GM12878 (cell line): ENCODE data around the gene NCBP1.

ENCODE experiments used
- CBFB ChIP-seq: IDR thresholded peaks from 2 replicates; pipeline ENCODE4 v1.6.1; 2016; ENCODE audit warnings: antibody characterized with exemption, low read depth
- CHD1 ChIP-seq: IDR thresholded peaks from 2 replicates; pipeline ENCODE4 v1.6.1; 2012; ENCODE audit warnings: low read depth, low read length, improper control_type of control experiment
- CHD4 ChIP-seq: fragments of 200-600 bp; sonication (generic); IDR thresholded peaks from 2 replicates; pipeline ENCODE4 v1.6.1; 2016; ENCODE audit warnings: mild to moderate bottlenecking
- EP300 ChIP-seq, 2 experiments: fragments of 150-350 bp in 1 of 2; IDR thresholded peaks; 2 replicates each; pipeline ENCODE4 v1.6.1; 2011 to 2012; ENCODE audit warnings: low read depth in 2 of 2, low read length in 2 of 2, borderline replicate concordance in 1 of 2, improper control_type of control experiment in 1 of 2, inconsistent platforms in 1 of 2; ENCODE audit not compliant: control insufficient read depth in 1 of 2
- ESRRA ChIP-seq: IDR thresholded peaks from 2 replicates; pipeline ENCODE4 v1.6.1; 2012; ENCODE audit warnings: mild to moderate bottlenecking, low read length, improper control_type of control experiment
- FOXM1 ChIP-seq: IDR thresholded peaks from 2 replicates; pipeline ENCODE4 v1.6.1; 2012; ENCODE audit warnings: low read depth, mild to moderate bottlenecking, inconsistent platforms, low read length, moderate library complexity
- MXI1 ChIP-seq: fragments of 150-350 bp; IDR thresholded peaks from 2 replicates; pipeline ENCODE4 v1.6.1; 2011; ENCODE audit warnings: low read depth, mild to moderate bottlenecking, inconsistent platforms, low read length, improper control_type of control experiment
- NFIC ChIP-seq: IDR thresholded peaks from 2 replicates; pipeline ENCODE4 v1.6.1; 2012; ENCODE audit warnings: low read depth, mild to moderate bottlenecking, inconsistent platforms, low read length, moderate library complexity
- POLR2AphosphoS5 ChIP-seq: IDR thresholded peaks from 2 replicates; pipeline ENCODE4 v1.6.1; 2011; ENCODE audit warnings: mild to moderate bottlenecking, low read length, inconsistent platforms
- TF ChIP-seq, protein P1 (sequence below), 3 experiments: IDR thresholded peaks in 2 of 3; conservative IDR thresholded peaks in 1 of 3; 2 replicates each; pipeline ENCODE4 v1.5.1; 2011; ENCODE audit warnings: low read depth in 3 of 3, low read length in 3 of 3, mild to moderate bottlenecking in 3 of 3, control low read depth in 2 of 3, moderate library complexity in 2 of 3, inconsistent platforms in 1 of 3, mixed read lengths in 1 of 3; ENCODE audit not compliant: control insufficient read depth in 2 of 3, insufficient read depth in 1 of 3; ENCODE audit errors: extremely low read depth in 1 of 3
- TF ChIP-seq, protein P2 (sequence below): IDR thresholded peaks from 2 replicates; pipeline ENCODE4 v1.6.1; 2011; ENCODE audit warnings: low read depth, mild to moderate bottlenecking, low read length, moderate library complexity, borderline replicate concordance; ENCODE audit errors: extremely low read depth
- TF ChIP-seq, protein P3 (sequence below): IDR thresholded peaks from 2 replicates; pipeline ENCODE4 v1.6.1; 2012; ENCODE audit warnings: low read length, inconsistent platforms
- TF ChIP-seq, protein P4 (sequence below): fragments of 450-650 bp; IDR thresholded peaks from 2 replicates; pipeline ENCODE4 v1.6.1; 2016; ENCODE audit warnings: mild to moderate bottlenecking

DNA sequence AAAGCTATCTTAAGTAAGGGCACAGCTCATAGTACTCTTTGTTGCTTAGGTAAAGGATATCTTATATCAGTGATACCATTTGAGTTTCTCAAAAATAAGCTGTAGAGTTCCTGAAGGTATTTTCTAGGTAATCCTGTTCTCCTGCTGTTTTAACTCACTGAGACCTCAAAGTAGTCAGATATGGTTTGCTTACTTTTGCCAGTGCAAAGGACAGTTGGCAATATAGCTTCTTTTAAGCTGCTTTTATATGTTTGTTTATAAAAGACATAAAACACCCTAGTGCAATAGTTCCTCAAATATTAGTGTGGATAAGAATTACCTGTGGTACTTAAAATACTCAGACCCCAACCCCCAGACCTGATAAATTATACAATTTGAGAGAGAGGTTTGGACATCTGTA lies 12.1 kb downstream of the NCBP1 start:
- TF ChIP-seq NFIC (no peak), FOXM1 (no peak), CHD4 (no peak), MXI1 (no peak), EP300 (IDR thresholded peaks at IDR 0.05; ENCODE audit: borderline replicate concordance in 1 of 2, control insufficient read depth in 1 of 2, low read depth in 2 of 2, low read length in 2 of 2) (no peak), CBFB (no peak), POLR2AphosphoS5 (no peak), ESRRA (no peak), CHD1 (no peak)
- TF ChIP-seq, protein P1, sequence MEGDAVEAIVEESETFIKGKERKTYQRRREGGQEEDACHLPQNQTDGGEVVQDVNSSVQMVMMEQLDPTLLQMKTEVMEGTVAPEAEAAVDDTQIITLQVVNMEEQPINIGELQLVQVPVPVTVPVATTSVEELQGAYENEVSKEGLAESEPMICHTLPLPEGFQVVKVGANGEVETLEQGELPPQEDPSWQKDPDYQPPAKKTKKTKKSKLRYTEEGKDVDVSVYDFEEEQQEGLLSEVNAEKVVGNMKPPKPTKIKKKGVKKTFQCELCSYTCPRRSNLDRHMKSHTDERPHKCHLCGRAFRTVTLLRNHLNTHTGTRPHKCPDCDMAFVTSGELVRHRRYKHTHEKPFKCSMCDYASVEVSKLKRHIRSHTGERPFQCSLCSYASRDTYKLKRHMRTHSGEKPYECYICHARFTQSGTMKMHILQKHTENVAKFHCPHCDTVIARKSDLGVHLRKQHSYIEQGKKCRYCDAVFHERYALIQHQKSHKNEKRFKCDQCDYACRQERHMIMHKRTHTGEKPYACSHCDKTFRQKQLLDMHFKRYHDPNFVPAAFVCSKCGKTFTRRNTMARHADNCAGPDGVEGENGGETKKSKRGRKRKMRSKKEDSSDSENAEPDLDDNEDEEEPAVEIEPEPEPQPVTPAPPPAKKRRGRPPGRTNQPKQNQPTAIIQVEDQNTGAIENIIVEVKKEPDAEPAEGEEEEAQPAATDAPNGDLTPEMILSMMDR (IDR thresholded peaks at IDR 0.05 in 2 of 3, conservative IDR thresholded peaks at IDR 0.05 in 1 of 3; ENCODE audit: control insufficient read depth in 2 of 3, extremely low read depth in 1 of 3, insufficient read depth in 1 of 3, low read depth in 3 of 3, low read length in 3 of 3): no peak
- TF ChIP-seq, protein P2, sequence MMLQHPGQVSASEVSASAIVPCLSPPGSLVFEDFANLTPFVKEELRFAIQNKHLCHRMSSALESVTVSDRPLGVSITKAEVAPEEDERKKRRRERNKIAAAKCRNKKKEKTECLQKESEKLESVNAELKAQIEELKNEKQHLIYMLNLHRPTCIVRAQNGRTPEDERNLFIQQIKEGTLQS: no peak
- TF ChIP-seq, protein P3, sequence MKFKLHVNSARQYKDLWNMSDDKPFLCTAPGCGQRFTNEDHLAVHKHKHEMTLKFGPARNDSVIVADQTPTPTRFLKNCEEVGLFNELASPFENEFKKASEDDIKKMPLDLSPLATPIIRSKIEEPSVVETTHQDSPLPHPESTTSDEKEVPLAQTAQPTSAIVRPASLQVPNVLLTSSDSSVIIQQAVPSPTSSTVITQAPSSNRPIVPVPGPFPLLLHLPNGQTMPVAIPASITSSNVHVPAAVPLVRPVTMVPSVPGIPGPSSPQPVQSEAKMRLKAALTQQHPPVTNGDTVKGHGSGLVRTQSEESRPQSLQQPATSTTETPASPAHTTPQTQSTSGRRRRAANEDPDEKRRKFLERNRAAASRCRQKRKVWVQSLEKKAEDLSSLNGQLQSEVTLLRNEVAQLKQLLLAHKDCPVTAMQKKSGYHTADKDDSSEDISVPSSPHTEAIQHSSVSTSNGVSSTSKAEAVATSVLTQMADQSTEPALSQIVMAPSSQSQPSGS: no peak
- TF ChIP-seq, protein P4, sequence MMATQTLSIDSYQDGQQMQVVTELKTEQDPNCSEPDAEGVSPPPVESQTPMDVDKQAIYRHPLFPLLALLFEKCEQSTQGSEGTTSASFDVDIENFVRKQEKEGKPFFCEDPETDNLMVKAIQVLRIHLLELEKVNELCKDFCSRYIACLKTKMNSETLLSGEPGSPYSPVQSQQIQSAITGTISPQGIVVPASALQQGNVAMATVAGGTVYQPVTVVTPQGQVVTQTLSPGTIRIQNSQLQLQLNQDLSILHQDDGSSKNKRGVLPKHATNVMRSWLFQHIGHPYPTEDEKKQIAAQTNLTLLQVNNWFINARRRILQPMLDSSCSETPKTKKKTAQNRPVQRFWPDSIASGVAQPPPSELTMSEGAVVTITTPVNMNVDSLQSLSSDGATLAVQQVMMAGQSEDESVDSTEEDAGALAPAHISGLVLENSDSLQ: no peak
